Measurements from ENCODE around the gene KRT74. TPM values are rescaled to one million over a fixed set of nuclear protein-coding genes. Genes with fewer than 3 reads are reported as not detected.

Gene KRT74
- total RNA-seq, 4 donors from 2014 or later = not detected

GRCh38 chr12:52561880-52562449 lies 11.7 kb downstream of the KRT74 start:
- H3K9me3 ChIP-seq = no peaks in the 10 kb centered on the region
- TF ChIP-seq CTCF (IDR thresholded peaks at IDR 0.05) (peak in 2 of 5 experiments; percentile 7 to 14), EP300 (IDR thresholded peaks at IDR 0.05) (no peak)
- no peaks in the 10 kb centered on the region for H3K36me3 ChIP-seq
- WGBS, 2 donors = 57 to 72% methylated on average over 3 of the region's 3 CpGs
- no peaks in the 10 kb centered on the region for H3K4me1 ChIP-seq
- H3K27me3 ChIP-seq = peaks cover 0 to 29% of the 10 kb centered on the region in 2 donors
- no peak overlapping the region for H3K27ac ChIP-seq
- DNase-seq (ENCODE audit: low spot score in 2 of 2) = no peak
- H3K4me3 ChIP-seq = no peak overlapping the region

GRCh38 chr12:52559979-52560378 lies 13.7 kb downstream of the KRT74 start:
- Histone ChIP-seq H3K36me3 (no peaks in the 10 kb centered on the region), H3K4me1 (no peaks in the 10 kb centered on the region), H3K9me3 (no peaks in the 10 kb centered on the region), H3K4me3 (no peak overlapping the region), H3K27ac (no peak overlapping the region), H3K27me3 (peaks cover 0 to 22% of the 10 kb centered on the region in 2 donors)
- no peak for TF ChIP-seq EP300 (IDR thresholded peaks at IDR 0.05)
- no peak for TF ChIP-seq POLR2A (IDR thresholded peaks at IDR 0.05)
- no peak for TF ChIP-seq CTCF (IDR thresholded peaks at IDR 0.05)
- WGBS, 2 donors = 81 to 83% methylated on average over 4 of the region's 4 CpGs
- no peak for DNase-seq (ENCODE audit: low spot score in 2 of 2)

- H3K27ac ChIP-seq = no peak overlapping the region
- H3K4me3 ChIP-seq = no peak overlapping the region
- WGBS, 2 donors = 73 to 80% methylated on average over 8 of the region's 8 CpGs
- no peaks in the 10 kb centered on the region for H3K4me1 ChIP-seq
- H3K27me3 ChIP-seq = peaks cover 0 to 14% of the 10 kb centered on the region in 2 donors
- TF ChIP-seq CTCF (IDR thresholded peaks at IDR 0.05) (no peak), POLR2A (IDR thresholded peaks at IDR 0.05) (no peak), EP300 (IDR thresholded peaks at IDR 0.05) (no peak)
- H3K9me3 ChIP-seq = no peaks in the 10 kb centered on the region
- H3K36me3 ChIP-seq = no peaks in the 10 kb centered on the region
- no peak for DNase-seq (ENCODE audit: low spot score in 2 of 2)
Observed at GRCh38 chr12:52558781-52559445, 14.7 kb downstream of the KRT74 start.

GRCh38 chr12:52557476-52557875 lies 16.2 kb downstream of the KRT74 start:
- TF ChIP-seq EP300 (IDR thresholded peaks at IDR 0.05) = no peak
- TF ChIP-seq POLR2A (IDR thresholded peaks at IDR 0.05) = no peak
- TF ChIP-seq CTCF (IDR thresholded peaks at IDR 0.05) = no peak
- Histone ChIP-seq H3K27me3 (peaks cover 0 to 9% of the 10 kb centered on the region in 2 donors), H3K9me3 (no peaks in the 10 kb centered on the region), H3K36me3 (no peaks in the 10 kb centered on the region), H3K4me1 (no peaks in the 10 kb centered on the region), H3K27ac (no peak overlapping the region), H3K4me3 (no peak overlapping the region)
- 54 to 57% methylated on average over 2 of the region's 2 CpGs for WGBS, 2 donors
- no peak for DNase-seq (ENCODE audit: low spot score in 2 of 2)

GRCh38 chr12:52555577-52555976 lies 18.1 kb downstream of the KRT74 start:
- TF ChIP-seq CTCF (IDR thresholded peaks at IDR 0.05) = no peak
- no peak for DNase-seq (ENCODE audit: low spot score in 2 of 2)
- 75% methylated on average over 6 of the region's 6 CpGs for WGBS, 2 donors

More at GRCh38 chr12:52555577-52555976, 18.1 kb downstream of the KRT74 start:
- peaks cover 0 to 9% of the 10 kb centered on the region in 2 donors for H3K27me3 ChIP-seq
- no peak overlapping the region for H3K4me3 ChIP-seq
- no peaks in the 10 kb centered on the region for H3K36me3 ChIP-seq
- no peak overlapping the region for H3K27ac ChIP-seq
- H3K9me3 ChIP-seq = no peaks in the 10 kb centered on the region
- no peaks in the 10 kb centered on the region for H3K4me1 ChIP-seq
